ENCODE results near the gene LHX3. TPM values are rescaled to one million over a fixed set of nuclear protein-coding genes. Genes with fewer than 3 reads are reported as not detected.

Gene LHX3
- total RNA-seq, 1 donor from 2014 or later, result not detected

GRCh38 chr9:136187683-136188586, 17.0 kb downstream of the LHX3 start:
- Mint-ChIP-seq H3K9me3 (no peaks in the 10 kb centered on the region), H3K27me3 (ENCODE audit: low read depth) (peaks cover 24% of the 10 kb centered on the region), H3K4me1 (ENCODE audit: low read depth) (no peaks in the 10 kb centered on the region), H3K27ac (no peak overlapping the region), H3K4me3 (ENCODE audit: low read depth) (no peak overlapping the region), H3K36me3 (ENCODE audit: low read depth) (no peaks in the 10 kb centered on the region)
- intact Hi-C loops (cut with micrococcal nuclease), result no loop called here
- no peak for DNase-seq (ENCODE audit: low spot score)

DNA sequence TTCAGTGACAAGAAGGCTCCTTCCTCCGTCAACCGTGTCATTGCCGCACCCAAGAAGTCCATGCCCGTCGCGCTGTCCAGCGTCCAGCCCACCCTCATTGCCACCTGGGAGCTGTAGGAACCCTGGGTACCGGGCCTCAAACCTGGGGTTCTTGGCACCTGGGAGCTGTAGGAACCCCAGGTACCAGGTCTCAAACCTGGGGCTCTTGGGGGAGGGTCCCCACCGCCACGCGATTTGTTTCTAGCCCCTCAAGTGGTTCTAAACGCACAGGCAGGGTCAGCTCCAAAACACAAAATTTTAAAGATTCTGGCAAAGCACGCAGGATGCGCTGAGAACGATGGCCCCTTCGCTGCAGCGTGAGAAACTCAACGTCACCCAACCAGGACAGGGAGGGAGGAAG, 17.7 kb downstream of the LHX3 start:
- Mint-ChIP-seq H3K4me3 (ENCODE audit: low read depth) (no peak overlapping the region), H3K4me1 (ENCODE audit: low read depth) (no peaks in the 10 kb centered on the region), H3K9me3 (no peaks in the 10 kb centered on the region), H3K27ac (no peak overlapping the region), H3K36me3 (ENCODE audit: low read depth) (no peaks in the 10 kb centered on the region), H3K27me3 (ENCODE audit: low read depth) (peaks cover 24% of the 10 kb centered on the region)
- no peak for DNase-seq (ENCODE audit: low spot score)
- intact Hi-C loops (cut with micrococcal nuclease), result no loop called here

DNA sequence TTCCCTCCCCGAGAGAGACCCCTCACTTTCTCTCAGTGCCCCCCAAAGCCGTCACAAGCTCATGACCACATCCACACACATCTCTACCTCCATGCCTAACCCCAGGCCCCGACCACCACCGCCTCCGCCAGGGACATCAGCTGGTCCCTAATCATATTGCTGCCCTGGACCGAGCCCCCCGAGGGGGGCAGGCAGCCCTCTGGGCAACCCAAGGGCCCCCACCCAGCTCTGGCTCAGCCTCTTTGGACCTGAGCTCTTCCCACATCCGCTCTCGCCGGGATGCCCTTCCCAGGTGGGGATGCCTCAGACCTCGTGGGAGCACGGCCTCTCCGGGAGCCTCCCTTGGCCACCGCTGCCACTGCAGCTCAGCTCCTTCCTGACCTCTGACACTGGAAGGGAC, 18.5 kb downstream of the LHX3 start:
- Mint-ChIP-seq H3K27ac (no peak overlapping the region), H3K9me3 (no peaks in the 10 kb centered on the region), H3K4me3 (ENCODE audit: low read depth) (no peak overlapping the region), H3K4me1 (ENCODE audit: low read depth) (no peaks in the 10 kb centered on the region), H3K27me3 (ENCODE audit: low read depth) (peaks cover 18% of the 10 kb centered on the region), H3K36me3 (ENCODE audit: low read depth) (no peaks in the 10 kb centered on the region)
- intact Hi-C loops (cut with micrococcal nuclease), result no loop called here
- no peak for DNase-seq (ENCODE audit: low spot score)

GRCh38 chr9:136185596-136186366, 19.1 kb downstream of the LHX3 start:
- Mint-ChIP-seq H3K9me3 (no peaks in the 10 kb centered on the region), H3K27me3 (ENCODE audit: low read depth) (peaks cover 12% of the 10 kb centered on the region), H3K27ac (no peak overlapping the region), H3K36me3 (ENCODE audit: low read depth) (no peaks in the 10 kb centered on the region), H3K4me1 (ENCODE audit: low read depth) (no peaks in the 10 kb centered on the region), H3K4me3 (ENCODE audit: low read depth) (no peak overlapping the region)
- intact Hi-C loops (cut with micrococcal nuclease), result no loop called here
- no peak for DNase-seq (ENCODE audit: low spot score)

DNA sequence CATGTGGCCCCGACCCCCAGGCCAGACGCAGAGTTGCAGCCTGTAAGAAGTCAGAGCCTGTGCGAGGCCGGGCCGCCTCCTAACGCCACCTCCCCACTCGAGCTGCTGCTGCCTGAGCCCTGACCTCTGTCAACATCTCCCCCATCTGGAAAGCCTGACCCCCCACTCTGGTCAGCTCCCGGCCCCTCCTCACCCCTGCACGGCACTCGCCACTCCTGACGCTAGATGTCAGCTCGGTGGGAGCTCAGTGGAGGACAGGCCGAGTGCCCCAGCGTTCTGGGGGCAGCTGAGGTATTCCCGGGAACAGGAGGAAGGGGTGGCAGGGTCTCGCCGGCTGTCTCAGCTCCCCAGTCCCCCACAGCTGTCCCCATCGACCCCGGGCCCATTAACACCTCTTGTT, 19.9 kb downstream of the LHX3 start:
- no peak overlapping the region for H3K27ac Mint-ChIP-seq
- H3K36me3 Mint-ChIP-seq (ENCODE audit: low read depth), result no peaks in the 10 kb centered on the region
- no peaks in the 10 kb centered on the region for H3K4me1 Mint-ChIP-seq (ENCODE audit: low read depth)
- DNase-seq (ENCODE audit: low spot score), result no peak
- peaks cover 6% of the 10 kb centered on the region for H3K27me3 Mint-ChIP-seq (ENCODE audit: low read depth)
- intact Hi-C loops (cut with micrococcal nuclease), result no loop called here
- H3K4me3 Mint-ChIP-seq (ENCODE audit: low read depth), result no peak overlapping the region
- H3K9me3 Mint-ChIP-seq, result no peaks in the 10 kb centered on the region

- Mint-ChIP-seq H3K27ac (no peak overlapping the region), H3K4me3 (ENCODE audit: low read depth) (no peak overlapping the region), H3K9me3 (no peaks in the 10 kb centered on the region), H3K4me1 (ENCODE audit: low read depth) (no peaks in the 10 kb centered on the region), H3K36me3 (ENCODE audit: low read depth) (no peaks in the 10 kb centered on the region), H3K27me3 (ENCODE audit: low read depth) (peaks cover 6% of the 10 kb centered on the region)
- intact Hi-C loops (cut with micrococcal nuclease), result no loop called here
- DNase-seq (ENCODE audit: low spot score), result no peak
Measured at GRCh38 chr9:136182850-136183422, 22.0 kb downstream of the LHX3 start.

GRCh38 chr9:136182420-136182787, 22.5 kb downstream of the LHX3 start:
- Mint-ChIP-seq H3K4me1 (ENCODE audit: low read depth) (no peaks in the 10 kb centered on the region), H3K9me3 (no peaks in the 10 kb centered on the region), H3K36me3 (ENCODE audit: low read depth) (no peaks in the 10 kb centered on the region), H3K4me3 (ENCODE audit: low read depth) (no peak overlapping the region), H3K27me3 (ENCODE audit: low read depth) (peaks cover 6% of the 10 kb centered on the region), H3K27ac (no peak overlapping the region)
- intact Hi-C loops (cut with micrococcal nuclease), result no loop called here
- DNase-seq (ENCODE audit: low spot score), result no peak

GRCh38 chr9:136181784-136182419, 23.0 kb downstream of the LHX3 start:
- intact Hi-C loops (cut with micrococcal nuclease), result no loop called here
- Mint-ChIP-seq H3K27ac (no peak overlapping the region), H3K4me1 (ENCODE audit: low read depth) (no peaks in the 10 kb centered on the region), H3K27me3 (ENCODE audit: low read depth) (peaks cover 6% of the 10 kb centered on the region), H3K9me3 (no peaks in the 10 kb centered on the region), H3K36me3 (ENCODE audit: low read depth) (no peaks in the 10 kb centered on the region), H3K4me3 (ENCODE audit: low read depth) (no peak overlapping the region)
- no peak for DNase-seq (ENCODE audit: low spot score)

DNA sequence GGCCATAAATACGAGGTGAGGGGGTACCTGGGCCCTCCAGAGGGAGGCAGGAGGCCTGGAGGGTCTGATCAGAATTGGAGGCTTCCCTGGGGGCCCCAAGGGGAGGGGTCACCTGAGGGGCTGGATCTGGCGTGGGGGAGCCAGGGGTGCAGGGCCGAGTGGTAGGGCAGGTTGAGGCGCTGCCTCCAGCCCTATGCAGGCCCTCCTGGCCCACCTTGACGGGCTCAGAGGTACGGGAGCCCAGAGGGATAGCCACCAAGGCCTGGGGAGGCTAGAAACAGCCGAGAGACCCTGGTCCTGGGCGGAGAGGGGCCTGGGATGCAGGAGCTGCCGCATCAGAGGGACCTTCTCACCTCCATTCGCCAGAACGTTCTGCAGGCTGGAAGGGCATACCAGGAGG, 24.3 kb downstream of the LHX3 start:
- Mint-ChIP-seq H3K4me1 (ENCODE audit: low read depth) (no peaks in the 10 kb centered on the region), H3K27me3 (ENCODE audit: low read depth) (peaks cover 6% of the 10 kb centered on the region), H3K27ac (no peak overlapping the region), H3K9me3 (no peaks in the 10 kb centered on the region), H3K36me3 (ENCODE audit: low read depth) (no peaks in the 10 kb centered on the region), H3K4me3 (ENCODE audit: low read depth) (no peak overlapping the region)
- DNase-seq (ENCODE audit: low spot score), result no peak
- intact Hi-C loops (cut with micrococcal nuclease), result no loop called here

GRCh38 chr9:136179761-136180160, 25.2 kb downstream of the LHX3 start:
- no peaks in the 10 kb centered on the region for H3K4me1 Mint-ChIP-seq (ENCODE audit: low read depth)
- intact Hi-C loops (cut with micrococcal nuclease), result no loop called here
- H3K27me3 Mint-ChIP-seq (ENCODE audit: low read depth), result peaks cover 2% of the 10 kb centered on the region
- DNase-seq (ENCODE audit: low spot score), result no peak
- no peaks in the 10 kb centered on the region for H3K36me3 Mint-ChIP-seq (ENCODE audit: low read depth)
- no peak overlapping the region for H3K27ac Mint-ChIP-seq
- no peak overlapping the region for H3K4me3 Mint-ChIP-seq (ENCODE audit: low read depth)
- H3K9me3 Mint-ChIP-seq, result no peaks in the 10 kb centered on the region

GRCh38 chr9:136179101-136179616, 25.8 kb downstream of the LHX3 start:
- DNase-seq (ENCODE audit: low spot score), result no peak
- H3K4me1 Mint-ChIP-seq (ENCODE audit: low read depth), result no peaks in the 10 kb centered on the region
- no peaks in the 10 kb centered on the region for H3K36me3 Mint-ChIP-seq (ENCODE audit: low read depth)
- H3K27me3 Mint-ChIP-seq (ENCODE audit: low read depth), result no peaks in the 10 kb centered on the region
- no peak overlapping the region for H3K4me3 Mint-ChIP-seq (ENCODE audit: low read depth)
- H3K27ac Mint-ChIP-seq, result no peak overlapping the region
- intact Hi-C loops (cut with micrococcal nuclease), result no loop called here
- H3K9me3 Mint-ChIP-seq, result no peaks in the 10 kb centered on the region

GRCh38 chr9:136178773-136179075, 26.2 kb downstream of the LHX3 start:
- H3K36me3 Mint-ChIP-seq (ENCODE audit: low read depth), result no peaks in the 10 kb centered on the region
- H3K27ac Mint-ChIP-seq, result no peak overlapping the region
- no peaks in the 10 kb centered on the region for H3K4me1 Mint-ChIP-seq (ENCODE audit: low read depth)
- H3K4me3 Mint-ChIP-seq (ENCODE audit: low read depth), result no peak overlapping the region
- intact Hi-C loops (cut with micrococcal nuclease), result no loop called here
- H3K9me3 Mint-ChIP-seq, result no peaks in the 10 kb centered on the region
- no peak for DNase-seq (ENCODE audit: low spot score)
- no peaks in the 10 kb centered on the region for H3K27me3 Mint-ChIP-seq (ENCODE audit: low read depth)
